HG02798 (cell line): ENCODE data around the gene TSEN54.

Source experiments
- ATAC-seq: cut with Tn5 transposase; IDR thresholded peaks from one replicate; pipeline ENCODE4 v1.9.1; 2021; ENCODE audit warnings: mild to moderate bottlenecking; ENCODE audit not compliant: unreplicated experiment, poor library complexity

TSEN54 gene

DNA sequence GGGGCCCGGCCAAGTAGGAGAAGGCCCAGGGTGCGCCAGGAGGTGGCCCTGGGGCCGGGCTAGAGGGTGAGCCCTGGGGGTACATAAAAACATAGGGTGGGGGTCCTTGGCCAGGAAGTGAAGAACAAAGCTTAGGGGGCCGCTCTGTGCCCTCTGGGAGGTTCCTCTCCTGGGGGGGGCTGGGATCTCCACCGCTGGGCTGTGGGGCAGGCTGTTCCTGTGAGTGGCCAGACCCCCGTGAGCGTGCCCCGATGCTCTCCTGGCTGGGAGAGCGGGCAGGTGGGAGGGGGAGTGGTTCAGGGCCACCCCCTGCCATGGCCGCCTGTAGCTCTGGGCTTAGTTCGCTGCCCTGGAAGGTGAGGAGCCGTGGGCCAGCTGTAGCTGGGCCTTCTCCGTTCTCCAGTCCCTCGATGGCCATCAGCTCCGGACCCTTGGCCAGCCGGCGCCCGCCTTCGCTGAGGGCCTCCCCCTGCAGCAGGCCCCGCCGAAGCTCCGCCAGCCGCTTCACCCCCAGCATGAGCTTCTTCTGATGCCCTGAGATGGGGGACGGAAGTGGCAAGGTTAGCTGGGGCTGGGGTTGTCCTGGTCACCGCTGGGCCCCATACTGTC, 13.5 kb upstream of the TSEN54 start:
- no peak for ATAC-seq

DNA sequence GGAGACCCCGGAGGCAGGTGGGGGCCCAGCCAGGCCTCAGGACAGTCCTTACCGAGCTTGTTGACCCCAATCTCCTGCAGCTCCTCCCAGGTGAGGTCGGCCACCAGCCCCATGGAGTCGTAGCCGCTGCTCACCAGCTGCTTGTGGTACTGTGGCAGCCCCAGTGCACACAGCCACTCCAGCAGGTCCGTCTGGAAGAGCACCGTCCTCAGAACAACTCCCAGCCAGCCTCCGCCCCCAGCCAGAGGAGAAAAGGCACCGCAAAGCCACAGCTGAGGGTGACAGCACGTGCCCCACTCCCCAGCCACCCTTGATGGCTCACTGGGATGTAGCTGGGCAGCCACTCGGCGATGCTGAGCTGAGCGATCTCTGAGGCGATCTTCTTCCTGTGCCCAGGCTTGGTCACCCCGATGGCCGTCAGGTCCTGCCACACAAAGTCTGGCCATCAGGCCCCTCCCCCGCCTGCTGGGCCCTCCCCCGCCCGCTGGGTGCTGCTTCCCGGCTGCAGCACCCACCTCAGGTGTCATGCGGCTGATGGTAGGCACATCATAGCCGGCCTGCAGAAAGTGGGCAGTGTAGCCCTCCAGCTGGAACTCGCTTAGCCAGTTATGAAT, 12.9 kb upstream of the TSEN54 start:
- no peak for ATAC-seq

DNA sequence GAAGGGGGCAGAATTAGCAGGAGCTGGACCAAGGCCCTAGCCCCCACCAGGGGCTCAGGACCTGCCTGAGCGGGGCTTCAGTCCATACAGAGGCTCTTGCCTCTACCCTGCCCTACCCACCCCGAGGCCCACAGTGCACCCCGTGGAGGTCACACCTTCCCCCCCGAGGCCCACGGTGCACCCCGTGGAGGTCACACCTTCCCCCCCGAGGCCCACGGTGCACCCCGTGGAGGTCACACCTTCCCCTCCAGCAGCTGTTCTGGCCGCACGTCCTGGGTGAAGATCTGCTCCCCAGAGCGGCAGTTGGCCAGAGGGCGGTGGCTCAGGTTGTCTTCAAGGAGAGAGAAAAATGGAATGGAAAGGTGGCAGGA, 12.4 kb upstream of the TSEN54 start:
- ATAC-seq: no peak

DNA sequence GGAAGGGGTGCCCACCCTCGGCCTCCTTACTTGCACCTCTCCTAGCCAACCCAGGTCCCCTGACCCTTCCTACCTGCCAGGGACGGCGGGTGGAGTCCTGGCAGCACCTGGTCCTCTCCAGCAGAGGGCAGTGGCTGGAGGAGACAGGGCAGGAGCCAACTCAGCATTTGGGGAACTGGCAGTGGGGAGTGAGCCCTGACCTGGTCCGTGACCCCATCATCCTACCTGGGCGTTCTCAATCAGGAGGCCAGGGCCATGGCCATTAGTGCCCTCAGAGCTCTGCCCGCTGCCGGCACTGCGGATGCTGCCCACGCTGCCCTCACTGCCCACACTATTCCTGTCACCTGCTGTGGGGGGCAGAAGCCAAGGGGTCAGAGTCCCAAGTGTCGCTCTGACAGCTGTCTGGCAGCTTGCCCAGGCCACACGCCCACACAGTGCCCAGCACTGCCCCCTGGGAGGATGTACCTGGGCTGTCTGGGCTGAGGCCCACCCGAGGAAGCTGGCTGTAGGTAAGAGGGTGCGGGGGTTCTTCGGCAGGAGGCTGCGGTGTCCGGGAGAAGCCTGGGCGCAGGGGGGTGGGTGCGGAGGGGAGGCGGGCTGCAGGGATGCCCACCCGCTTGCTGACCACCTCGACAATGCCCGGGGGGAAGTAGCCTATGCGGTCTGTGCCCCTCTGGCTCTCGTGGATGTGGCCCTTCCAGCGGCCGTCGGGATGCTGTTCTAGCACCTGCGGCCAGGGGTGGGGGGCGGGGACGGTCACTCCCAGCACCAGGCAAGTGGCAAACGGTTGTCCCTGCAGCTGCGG, 11.8 kb upstream of the TSEN54 start:
- ATAC-seq: no peak

DNA sequence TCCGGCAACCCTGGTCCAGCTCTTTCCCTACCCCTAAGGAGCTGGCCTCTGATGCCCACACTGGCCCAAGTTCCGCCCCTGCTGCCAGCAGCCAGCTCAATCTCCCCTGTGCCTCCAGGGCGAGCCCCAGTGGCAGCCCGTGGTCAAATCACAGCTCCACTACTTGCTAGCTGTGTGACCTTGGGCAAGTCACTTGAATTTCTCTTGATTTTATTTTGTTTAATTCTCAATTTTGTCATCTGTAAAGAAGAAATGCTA, 11.2 kb upstream of the TSEN54 start:
- no peak for ATAC-seq

DNA sequence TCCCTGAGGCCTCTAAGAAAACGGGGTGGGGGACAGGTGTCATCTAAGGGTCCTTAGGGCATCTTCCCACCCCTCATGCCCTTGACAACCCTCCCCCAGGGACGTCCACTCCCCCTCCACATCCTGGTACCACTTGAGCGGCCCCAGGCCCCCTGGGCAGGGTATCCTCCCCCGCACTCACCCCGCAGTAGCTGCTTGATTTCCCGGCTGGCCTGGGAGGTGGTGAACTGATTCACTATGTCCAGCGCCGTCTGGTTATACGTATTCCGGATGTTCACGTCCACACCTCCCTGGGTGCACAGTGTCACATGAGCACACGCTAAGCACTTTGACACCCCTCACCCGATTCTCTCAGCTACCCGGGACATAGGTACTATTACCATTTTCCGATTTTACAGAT, 10.7 kb upstream of the TSEN54 start:
- no peak for ATAC-seq

DNA sequence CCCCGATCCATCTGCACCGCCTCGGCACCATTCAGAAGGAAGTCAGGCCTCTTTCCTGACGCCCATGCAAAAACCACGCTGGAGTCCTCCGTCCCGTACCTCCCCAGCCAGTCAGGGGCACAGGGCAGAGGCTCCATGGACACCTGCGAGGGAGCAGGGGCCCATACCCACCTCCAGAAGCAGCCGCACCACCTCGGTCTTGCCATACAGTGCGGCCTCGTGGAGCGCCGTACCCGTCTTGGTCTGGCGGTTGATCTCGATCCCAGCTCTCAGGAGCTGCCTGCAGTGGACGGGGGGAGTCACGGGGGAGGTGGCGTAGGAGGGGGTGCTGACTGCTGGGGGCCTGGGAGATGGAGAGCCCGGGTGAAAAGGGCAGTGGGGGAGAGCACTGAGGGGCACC, 10.2 kb upstream of the TSEN54 start:
- ATAC-seq: no peak

DNA sequence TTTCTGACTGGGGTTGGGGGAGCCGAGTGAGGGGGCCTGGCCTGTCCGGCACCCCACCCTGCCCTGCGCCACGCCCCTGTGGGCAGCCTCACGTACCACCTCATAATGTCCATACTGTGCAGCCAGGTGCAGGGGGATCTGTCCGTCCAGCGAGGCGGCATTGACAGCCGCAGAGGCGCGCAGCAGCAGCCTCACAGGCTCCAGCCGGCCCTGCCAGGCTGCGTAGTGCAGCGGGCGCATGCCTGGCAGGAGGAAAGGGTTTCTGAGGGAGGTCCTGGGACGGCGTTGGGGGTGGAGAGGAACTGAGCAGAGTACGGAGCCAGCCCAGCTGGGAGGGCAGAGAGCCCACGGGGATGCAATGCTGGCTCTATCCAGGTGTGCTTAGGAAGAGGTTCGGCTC, 9.4 kb upstream of the TSEN54 start:
- ATAC-seq: no peak

DNA sequence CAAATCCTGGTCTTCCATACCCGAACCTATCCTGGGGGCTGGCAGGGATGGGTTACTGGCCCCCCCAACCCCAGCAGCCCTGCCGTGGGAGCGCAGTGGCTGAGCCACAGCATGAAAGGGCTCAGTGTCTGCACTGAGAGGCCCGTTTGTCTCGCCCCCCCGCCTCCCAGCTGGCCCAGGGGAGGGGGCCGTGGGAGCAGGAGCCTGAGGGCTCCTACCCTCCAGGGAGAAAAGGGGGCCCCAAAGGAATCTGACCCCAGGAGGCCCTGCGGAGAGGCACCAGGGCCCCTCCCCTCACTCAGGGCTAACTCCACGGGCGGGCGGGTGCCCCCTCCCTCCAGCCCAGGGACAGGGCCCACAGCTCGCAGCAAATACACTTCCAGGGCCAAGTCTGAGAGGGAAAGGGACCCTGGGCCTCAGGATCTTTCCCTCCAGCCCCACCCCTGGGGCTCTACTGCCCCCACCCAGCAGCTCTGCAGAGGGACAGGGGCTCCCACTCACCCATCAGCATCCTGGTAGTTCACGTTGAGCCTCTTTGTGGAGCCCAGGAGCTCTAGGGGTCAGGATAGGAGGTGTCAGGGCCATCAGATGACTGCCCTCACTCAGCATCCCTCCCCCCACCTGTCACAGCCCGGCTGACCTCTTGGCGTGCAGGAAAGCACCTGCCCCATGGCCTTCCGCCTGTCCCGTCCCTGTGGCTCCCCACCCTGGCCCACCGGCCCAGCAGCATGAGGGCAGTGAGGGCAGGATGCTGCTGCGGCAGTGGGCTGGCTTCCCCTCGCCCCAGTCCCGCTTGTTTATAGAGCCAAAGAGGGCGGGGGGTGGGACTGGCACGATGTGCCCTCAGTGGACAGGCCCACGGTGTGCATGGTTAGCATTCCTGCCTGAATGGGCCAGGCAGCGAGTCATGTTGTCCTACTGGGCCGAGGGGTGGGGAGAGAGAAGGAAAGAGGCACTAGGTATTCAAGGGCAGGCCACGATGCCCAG, 8.3 kb upstream of the TSEN54 start:
- no peak for ATAC-seq

DNA sequence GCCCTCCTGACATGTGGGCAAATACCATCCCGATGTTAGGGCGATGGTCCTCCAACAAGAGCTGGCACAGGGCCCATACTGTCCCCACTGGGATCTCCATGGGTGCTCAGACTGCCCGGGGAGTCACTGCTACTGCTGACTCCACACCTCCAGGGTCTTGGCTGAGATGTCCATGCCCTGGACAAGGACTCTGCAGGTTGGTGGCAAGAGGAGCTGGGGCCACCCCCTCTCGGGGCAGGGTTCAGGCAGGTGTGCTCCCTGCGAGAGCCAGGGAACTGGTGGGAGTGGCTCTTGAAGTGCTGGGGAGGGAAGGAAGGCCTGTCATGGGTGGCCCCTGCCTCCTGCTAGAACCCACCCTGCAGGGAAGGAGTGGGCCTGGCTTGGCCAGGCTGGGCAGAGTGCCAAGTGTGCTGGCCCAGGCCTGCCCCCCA, 7.4 kb upstream of the TSEN54 start:
- ATAC-seq: no peak

DNA sequence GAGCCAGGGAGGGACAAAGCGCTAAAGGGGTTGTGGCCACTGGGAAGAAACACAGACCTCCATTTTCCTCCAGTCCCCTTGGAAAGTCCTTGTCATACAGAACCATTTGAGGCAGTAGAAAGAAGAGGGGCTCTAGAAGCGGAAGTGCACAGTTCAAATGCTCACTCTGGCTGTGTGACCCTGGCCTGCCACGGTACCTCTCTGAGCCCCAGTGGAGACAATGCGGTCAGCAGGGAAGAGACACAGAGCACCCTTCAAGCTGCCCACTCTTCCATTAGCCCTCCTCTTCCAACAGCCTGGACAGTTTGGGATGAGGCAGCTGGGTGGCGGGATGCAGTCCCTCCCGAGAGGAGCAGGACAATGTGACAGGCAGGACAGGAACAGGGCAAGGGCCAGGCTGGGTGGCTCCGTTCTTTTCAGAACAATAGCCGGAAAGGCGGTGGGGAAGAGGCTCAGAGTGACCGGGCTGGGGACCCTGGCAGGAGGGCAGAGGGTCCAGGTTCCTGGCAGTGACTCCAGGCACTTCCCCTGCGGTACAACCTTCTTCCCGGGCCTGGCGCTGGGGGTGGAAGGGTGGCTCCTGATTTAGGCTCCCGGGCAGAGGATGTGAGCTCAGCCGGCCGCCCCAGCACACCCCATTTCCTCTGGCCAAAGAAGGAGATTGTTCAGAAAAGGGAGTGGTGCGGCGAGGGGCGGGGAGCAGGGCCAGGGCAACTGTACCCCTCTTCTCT, 6.6 kb upstream of the TSEN54 start:
- ATAC-seq: no peak

DNA sequence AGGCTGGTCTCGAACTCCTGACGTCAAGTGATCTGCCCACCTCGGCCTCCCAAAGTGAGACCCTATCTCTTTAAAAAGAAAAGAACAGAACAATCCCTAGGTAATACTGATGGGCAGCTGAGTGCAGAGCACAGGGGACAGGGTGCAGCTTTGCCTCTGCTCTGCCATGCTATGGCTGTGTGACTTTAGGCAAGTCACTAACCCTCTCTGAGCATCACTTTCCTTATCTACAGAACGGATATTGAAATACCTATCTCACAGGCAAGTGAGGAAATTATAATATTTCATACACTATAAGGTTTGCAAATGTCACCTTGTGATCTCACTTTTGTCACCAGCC, 5.1 kb upstream of the TSEN54 start:
- no peak for ATAC-seq

DNA sequence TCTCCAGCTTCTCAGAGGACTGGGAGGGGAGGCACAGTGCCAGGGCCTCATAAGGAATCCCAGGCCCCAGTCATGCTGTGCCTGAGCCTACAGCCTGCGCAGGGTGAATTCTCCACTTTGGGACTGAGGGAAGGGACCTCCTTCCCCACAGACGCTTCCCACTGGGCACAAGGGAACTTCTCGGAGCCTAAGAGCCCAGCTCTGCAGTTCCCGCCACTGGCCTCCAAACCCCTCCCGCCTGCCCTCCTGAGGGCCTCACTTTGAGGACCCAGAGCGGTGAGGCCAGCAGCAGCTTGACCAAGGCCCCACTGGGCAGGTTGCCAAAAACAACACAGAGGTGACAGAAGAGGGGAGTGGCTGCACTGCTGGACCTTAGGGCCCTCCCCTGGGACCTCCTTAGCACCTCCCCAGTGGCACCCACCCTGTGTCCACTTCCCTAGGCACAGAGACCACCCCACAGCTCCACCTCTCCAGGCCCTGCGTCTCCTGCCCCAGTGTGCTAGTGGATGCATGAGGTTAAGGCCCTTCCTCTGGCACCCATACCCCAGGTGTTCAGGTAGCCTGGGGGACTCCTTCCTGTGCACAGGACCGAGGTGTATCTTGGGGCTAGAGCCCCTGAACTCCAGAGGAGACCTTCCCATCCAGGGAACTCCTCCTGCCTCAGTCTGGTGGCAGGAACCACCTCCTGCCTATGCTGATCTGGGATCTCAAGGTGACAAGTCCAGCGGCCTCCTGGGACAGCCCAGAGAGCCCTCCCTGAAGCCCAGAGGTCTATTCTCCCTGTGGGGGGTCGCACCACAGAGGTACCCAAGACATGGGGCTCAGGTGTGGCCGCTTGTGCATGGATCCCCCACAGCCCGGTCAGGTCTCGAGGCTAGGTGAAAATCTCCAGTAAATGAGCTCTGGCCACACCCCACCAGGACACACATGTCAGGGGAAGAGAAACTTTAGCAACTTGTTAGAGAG, 4.4 kb upstream of the TSEN54 start:
- ATAC-seq: no peak

DNA sequence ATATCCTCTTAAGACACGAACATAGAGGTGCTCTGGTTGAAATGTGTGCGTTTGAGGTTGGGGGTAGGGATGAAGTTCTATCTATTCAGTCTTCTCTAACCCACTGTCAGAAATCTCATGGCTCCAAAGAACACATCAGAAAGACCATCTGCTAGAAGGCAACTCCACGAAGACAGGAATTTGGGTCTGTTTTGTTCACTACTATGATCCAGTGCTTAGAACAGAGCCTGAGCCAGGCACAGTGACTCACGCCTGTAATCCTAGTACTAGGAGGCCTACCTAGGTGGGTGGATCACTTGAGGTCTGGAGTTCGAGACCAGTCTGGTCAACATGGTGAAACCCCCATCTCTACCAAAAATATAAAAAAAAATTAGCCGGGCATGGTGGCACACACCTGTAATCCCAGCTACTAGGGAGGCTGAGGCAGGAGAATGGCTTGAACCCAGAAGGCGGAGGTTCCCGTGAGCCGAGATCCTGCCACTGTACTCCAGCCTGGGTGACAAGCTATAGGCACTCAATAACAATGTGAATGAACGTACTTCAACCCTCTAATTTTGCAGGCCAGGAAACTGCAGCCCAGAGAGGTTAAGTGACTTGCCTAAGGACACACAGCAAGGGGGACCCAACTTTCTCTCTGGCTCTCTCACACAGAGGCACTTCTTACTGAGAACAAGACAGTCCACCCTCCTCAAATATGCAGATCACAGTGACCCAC, 3.2 kb upstream of the TSEN54 start:
- ATAC-seq: no peak

DNA sequence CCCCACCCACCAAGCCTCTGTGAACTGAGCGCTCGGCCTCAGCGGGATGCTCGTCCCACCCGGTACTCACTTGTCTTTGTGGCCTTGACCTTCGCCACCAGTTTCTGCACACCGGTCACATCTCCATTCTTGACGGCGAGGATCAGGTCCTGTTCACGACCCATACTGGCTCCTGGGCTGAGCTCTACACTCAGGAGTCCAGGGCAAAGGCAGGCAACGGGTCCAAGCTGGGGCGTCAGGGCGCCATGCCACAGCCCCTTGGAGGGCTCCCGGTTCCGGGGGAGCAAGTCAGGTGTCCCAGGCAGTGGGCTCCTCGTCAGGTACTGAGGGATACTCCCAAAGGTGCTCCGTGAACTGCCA, 2.7 kb upstream of the TSEN54 start:
- ATAC-seq: no peak

DNA sequence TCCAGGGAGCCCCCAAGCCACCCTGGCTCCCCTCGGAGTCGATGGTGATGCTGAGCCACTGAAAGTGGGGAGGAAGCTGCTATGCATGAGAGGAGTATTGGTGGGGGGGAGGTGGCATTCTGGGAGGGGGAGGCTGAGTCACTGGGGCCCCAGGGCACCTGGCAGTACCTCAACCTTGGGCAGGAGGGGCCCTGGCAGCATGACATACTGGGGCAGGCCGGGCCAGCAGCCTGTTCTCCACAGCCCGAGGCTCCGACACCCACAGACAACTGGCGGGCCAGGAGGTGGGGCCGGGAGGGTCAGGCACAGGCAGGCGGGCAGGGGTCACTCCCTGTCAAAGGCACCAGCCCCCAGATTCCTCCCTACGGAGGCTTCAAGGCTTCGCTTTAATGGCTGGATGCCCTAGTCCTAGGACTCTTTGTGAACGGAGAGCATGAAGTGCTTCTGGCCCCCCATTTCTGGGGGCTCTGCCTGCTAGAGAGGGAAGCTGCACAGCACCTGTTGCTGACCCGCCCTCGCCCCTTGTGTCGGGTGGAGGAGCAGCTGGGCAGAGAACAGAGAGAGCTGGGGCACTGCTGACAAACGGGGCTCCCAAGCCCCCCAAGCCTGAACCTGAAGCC, 1.9 kb upstream of the TSEN54 start:
- no peak for ATAC-seq

DNA sequence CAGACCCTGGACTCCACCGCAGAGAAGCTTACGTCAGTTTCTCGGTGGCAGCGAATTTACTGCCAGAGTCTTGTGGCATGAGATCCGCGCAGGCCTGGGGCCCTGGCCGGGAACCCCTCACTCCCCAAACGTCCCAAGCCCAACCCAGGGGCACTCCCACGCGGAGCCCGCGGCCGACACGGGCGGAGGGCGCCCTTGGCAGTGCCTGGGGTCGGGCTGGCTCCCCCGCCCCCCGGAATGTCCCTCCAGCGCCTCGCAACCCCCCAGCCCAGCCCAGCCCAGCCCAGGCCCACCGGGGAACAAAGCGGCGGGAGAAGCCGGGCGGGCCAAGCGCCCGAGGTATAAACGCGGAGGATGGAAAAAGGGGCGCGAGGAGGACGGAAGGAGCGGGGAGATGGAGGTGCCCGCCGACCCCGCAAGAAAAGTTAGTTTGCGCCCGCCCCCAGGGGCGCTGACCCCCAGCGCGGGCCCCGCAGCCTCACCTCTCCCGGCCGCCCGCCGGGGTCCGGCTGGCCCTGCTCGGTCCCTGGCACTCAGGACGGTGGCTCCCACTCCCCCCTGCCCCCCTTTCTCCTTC, 1.3 kb upstream of the TSEN54 start:
- ATAC-seq: no peak
